NCI-H2081 (cell line): ENCODE data around the gene TMEM26.

Experiments used
- DNase-seq, 2 experiments: peaks; one replicate each; lab custom pipeline; 2025; lab: John Stamatoyannopoulos, UW

The TMEM26 gene

DNA sequence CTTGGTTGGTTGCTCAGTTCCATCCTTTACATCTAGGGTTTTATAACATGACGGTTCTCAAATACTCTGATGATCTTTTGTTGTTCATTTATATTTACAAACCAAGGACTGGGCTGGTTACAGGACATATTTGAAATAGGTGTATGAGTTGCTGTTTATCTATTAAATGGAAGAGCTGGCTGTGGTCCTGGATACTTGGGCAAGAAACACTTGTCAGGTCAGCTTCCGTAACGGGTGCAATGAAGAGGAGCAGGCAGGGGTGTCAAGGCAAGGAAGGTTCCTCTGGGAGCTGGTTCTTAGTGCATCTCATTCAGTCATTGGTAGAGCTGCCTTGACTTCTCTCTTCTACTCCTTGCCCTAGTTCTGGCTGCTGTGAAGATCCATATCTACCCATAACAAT, 4.8 kb upstream of the TMEM26 start:
- no peak for DNase-seq

DNA sequence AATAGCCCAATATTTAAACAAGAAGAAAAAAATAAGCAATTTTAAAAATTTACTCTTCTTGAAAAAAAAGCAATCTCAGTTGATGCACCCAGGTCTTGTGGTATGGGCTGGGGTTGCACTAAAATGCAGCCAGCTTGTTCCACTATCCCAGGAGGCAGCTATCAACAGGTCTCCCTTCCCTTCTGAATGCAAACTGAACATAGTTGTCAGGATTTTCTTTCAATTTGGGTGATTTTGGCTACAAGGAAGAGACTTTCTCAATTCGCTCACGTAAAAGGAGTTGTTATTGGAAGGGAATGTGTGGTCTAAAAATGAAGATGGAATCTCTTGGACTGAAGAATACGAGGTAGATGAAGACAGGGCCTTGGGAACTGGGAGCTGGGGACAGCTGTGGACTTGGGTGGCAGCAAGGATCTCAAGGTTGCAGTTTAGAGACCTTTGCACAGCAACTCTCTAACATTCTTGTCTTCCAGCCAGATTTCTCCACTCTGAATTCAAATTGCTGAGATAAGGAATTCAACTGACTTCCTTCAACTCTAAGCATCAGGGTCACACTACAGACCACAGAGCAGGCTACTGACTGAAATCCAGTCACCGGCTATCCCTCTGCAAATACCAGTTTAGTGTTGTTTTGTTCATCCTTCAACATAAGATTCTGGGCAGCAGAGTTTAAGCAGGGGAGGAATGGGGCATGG, 3.1 kb upstream of the TMEM26 start:
- DNase-seq = no peak

DNA sequence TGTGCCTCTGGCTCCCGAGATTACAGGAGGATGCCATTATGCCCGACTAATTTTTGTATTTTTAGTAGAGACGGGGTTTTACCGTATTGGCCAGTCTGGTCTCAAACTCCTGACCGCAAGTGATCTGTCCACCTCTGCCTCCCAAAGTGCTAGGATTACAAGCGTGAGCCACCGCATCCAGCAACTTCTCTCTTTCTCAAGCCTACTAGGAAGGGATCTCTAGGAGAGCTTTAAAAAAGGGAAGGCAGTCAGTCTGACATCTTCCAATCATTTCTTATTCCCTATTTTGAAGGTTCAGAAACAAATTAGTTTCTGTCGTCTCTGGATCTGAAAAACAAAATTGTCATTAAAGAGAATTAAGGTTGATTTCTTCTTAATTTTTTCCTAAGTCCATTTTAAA, 2.5 kb upstream of the TMEM26 start:
- no peak for DNase-seq

DNA sequence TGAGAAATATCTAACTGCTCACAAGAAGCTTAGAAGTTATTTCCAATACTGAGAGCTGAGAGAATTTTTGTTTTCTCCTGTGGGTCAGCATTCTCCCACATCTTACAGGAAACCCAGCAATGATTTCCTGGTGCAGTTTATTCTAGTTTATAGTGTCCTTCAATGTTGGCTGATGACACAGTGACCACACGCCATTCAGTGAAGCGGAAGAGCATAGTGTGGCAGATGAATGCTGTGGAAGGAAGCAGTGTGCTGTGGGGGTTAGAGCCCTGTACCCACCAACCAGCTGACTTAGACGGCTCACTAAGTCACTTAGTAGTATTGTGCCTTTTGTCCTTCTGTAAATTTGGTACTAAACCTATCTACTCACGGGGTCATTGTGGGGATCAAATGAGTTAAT, 1.4 kb upstream of the TMEM26 start:
- DNase-seq = no peak

GRCh38 chr10:61452151-61452651, 980 bp downstream of the TMEM26 start:
- no peak for DNase-seq

DNA sequence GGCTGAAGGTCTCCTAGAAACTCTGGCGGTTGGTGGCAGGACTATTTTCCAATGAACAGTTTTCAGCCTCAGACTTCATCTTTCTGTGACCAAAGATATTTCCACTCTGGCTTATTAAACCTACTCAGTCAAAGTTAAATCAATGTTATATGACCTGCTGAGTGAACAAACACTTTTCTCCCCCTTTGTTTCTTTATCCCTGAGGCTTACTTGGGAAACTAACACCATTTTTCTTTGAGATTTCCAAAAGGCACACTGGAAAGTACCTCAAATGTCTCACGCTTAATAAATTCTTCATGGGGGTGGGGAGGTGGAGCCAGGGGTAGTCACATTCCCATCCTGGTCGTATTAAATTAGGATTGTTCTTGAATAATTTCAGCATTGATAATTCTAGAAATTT, 1.8 kb downstream of the TMEM26 start:
- no peak for DNase-seq

GRCh38 chr10:61448841-61449600, 4.2 kb downstream of the TMEM26 start:
- DNase-seq = no peak

GRCh38 chr10:61448091-61448490, 5.1 kb downstream of the TMEM26 start:
- DNase-seq = no peak

DNA sequence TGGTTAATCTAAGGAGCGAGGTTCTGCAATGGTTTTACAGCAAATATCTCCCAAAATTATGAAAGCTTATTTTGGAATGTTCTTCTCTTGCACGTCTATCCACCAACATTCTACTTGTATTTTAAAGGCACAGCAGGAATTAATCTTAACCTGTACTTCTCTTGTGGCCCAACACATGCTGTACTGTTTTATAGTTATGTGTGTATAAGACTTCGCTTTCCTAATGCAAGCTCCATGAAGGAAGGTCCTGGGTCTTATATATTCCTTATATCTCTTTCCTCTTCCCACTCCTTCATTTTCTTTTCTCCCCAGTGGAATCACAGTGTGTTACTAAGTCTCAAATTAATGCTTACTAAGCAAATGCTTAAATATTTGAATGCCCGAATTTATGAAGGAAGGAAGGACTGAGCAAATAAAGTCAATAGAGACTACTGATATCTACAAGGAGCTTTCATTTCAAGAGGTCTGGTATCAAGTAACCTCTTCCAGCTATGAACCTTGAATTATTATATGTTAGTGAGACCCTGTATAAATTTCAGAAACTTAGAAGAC, 14.0 kb downstream of the TMEM26 start:
- DNase-seq = no peak

- no peak for DNase-seq
These were observed 14.8 kb downstream of the TMEM26 start for GRCh38 chr10:61438141-61438988.

GRCh38 chr10:61423178-61423577, 30.0 kb downstream of the TMEM26 start:
- no peak for DNase-seq

GRCh38 chr10:61417661-61418060, 35.5 kb downstream of the TMEM26 start:
- no peak for DNase-seq

- DNase-seq = no peak
These were observed 37.4 kb downstream of the TMEM26 start for GRCh38 chr10:61415824-61416223.

GRCh38 chr10:61411706-61412105, 41.5 kb downstream of the TMEM26 start:
- DNase-seq = no peak

DNA sequence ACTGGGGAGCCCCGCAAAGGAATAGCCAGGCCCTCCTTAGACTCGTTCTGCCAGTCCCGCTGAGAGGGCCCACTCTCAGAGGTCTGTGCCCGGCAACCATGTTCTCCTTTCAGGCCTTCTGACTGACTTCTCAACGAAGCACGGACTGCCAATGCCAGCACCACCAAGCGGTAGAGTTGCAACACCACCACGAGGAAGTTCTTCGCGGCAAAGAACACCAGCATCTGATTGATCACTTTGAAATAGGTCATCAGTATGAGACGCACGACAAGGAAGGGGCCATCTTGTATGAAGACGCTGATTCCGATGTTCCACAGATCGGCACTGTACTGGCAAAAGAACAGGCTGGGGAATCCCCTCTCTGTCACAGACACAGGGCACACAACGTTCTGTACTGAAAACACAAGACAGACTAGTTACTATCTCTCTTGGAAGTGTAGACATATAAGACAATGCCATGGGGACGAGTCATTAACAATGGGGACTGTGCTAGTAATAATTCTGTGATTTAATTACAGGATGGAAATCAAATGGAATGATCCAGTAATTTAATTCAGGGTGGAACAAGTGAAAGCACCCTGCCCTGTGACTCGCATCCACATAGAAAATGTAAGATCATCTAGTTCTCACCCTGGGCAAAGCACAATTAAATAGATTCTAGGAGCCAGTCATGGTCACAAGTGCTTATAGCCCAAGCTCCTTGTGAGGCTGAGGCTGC, 42.7 kb downstream of the TMEM26 start:
- no peak for DNase-seq

DNA sequence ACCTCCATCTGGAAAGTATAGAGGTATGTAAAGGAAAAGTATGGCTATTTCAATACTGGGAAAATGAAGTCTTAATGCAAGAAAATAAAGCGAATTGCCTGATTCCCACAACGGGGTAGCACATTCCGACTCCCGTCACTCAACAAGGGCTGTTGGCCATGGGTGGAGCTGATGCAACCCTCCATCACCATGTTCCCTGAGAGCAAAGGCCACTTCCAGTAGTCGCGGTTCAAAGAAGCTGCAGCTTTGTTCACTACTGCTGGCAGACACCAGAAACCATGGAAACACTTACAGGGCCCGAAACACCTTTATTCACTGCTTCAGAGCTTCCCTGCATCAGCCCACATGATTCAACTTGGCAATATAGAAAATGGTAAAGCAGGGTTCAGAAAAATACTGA, 44.0 kb downstream of the TMEM26 start:
- no peak for DNase-seq

DNA sequence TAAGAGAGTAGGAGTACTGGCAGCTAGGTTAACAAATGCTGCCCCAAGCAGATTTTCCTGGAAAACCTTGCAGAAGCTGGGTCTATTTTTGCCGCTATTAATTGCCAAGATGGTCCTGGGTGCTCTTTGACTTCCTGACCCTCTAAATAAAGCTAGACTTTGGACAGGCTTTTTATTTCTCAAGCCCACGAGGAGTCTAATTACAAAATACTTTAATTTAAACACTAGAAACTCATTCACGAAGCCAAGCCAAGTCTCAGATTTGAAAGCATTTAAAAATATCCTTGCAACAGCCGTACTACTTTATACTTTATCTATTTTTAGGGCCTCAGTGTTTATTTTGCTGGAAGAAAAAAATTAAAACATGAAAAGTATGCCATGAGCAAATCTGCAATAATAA, 45.1 kb downstream of the TMEM26 start:
- no peak for DNase-seq

DNA sequence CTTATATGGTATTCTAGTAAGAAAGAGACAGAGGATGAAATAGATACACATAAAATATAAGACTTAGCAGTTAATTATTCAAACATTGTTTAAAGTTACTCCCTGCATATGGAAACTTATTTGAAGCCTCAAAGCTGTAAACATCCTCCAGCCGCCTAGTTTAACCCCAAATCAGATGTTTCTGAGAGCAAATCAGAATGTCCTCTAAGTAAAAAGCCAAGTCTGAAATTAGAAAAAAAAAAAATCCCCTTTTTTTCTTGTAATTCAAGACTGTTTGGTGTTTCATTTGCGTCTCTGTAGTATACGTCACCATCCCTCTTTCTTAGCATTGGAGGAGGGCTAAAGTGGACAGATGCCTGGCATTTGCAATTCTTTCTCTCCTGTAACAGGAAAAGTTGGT, 46.4 kb downstream of the TMEM26 start:
- no peak for DNase-seq

DNA sequence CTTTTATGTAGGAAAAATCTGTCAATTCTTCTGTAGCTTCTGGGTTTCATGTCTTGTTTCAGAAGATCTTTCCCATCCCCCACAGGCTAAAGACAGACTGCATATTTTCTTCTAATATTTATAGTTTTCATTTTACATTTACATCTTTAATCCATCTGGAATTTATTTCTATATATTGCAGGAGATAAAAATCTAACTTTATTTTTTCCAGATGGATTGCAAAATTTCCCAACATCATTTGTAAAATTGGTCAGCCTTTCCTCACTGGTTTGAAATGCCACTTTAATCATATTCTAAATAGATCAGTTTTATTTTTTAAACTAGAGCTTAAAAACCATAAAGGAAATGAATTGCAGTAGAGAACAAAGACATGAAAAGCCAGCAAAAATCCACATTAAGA, 46.9 kb downstream of the TMEM26 start:
- DNase-seq = no peak

GRCh38 chr10:61404751-61405150, 48.4 kb downstream of the TMEM26 start:
- no peak for DNase-seq

- DNase-seq = no peak
These were observed 52.7 kb downstream of the TMEM26 start for GRCh38 chr10:61400524-61400923.

DNA sequence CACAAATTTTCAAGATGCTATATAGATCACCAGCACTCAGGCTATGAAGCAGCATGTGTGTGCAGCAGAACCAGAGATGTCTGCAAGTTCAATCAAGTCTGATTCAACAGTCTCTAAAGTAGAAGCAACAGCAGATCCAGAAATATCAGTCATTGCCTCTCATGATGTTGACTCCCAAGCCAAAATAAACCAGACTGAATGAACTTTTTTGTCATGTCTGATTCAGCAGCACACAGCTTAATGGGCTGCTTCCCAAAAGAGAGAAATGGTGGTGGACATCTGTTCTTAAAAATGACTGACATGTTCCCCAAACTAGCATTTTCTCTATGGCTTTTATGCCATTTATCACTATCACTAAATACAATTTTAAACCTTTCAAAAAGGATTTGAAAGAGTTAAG, 53.8 kb downstream of the TMEM26 start:
- DNase-seq = no peak
